ENCODE measurements around the gene HNRNPAB.
"Not testable (repeated sequence)": the region's sequence is repeated elsewhere in the genome, so short reads cannot be mapped to it uniquely, and the experiment has no call there.

The HNRNPAB gene

GRCh38 chr5:178247481-178248456, 43.4 kb downstream of the HNRNPAB start:
- no peak for DNase-seq

DNA sequence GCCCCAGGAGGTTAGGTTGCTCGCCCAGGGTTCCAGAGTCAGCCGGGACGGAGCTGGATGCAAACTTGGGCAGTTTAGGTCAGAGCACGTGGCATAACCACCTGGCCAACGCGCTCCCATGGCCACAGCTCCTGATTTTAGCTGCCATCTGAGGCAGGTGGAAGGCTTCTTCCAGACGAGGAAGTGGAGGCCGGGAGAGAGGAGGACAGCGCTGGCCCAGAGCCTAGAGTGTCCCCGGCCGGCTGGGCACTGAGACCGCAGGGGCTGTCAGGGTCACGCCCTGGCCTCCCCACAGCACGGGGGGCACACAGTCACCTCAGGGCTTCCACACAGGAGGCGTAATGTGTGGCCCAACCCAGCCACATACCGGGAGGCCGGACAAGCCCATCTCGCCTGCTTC, 44.4 kb downstream of the HNRNPAB start:
- DNase-seq, result no peak

GRCh38 chr5:178249191-178249989, 45.1 kb downstream of the HNRNPAB start:
- no peak for DNase-seq

GRCh38 chr5:178250263-178250662, 45.9 kb downstream of the HNRNPAB start:
- DNase-seq, result no peak

- DNase-seq, result no peak
Observed at GRCh38 chr5:178252258-178252657, 47.9 kb downstream of the HNRNPAB start.

GRCh38 chr5:178253632-178254031, 49.3 kb downstream of the HNRNPAB start:
- DNase-seq, result not testable (repeated sequence)

DNA sequence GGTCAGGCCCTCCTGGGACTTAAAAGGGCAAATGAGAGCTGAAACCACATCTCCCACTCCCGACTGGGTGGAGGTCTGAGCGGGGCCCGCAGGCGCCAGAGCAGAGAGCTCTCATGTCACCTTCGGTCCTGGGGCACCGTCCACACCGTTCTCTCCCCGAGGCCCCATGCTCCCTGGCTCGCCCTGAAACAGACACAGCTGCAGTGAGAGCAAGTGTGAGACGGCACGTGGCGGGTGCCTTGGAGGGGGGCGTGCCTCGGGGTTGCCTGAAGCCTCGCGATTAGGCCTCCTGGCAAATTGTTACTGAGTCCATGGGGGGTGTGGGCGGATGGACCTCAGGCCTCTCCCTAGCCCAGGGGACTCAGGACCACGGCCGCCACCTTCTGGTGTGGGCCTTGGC, 52.4 kb downstream of the HNRNPAB start:
- no peak for DNase-seq

- no peak for DNase-seq
Observed at GRCh38 chr5:178257650-178258049, 53.3 kb downstream of the HNRNPAB start.

DNA sequence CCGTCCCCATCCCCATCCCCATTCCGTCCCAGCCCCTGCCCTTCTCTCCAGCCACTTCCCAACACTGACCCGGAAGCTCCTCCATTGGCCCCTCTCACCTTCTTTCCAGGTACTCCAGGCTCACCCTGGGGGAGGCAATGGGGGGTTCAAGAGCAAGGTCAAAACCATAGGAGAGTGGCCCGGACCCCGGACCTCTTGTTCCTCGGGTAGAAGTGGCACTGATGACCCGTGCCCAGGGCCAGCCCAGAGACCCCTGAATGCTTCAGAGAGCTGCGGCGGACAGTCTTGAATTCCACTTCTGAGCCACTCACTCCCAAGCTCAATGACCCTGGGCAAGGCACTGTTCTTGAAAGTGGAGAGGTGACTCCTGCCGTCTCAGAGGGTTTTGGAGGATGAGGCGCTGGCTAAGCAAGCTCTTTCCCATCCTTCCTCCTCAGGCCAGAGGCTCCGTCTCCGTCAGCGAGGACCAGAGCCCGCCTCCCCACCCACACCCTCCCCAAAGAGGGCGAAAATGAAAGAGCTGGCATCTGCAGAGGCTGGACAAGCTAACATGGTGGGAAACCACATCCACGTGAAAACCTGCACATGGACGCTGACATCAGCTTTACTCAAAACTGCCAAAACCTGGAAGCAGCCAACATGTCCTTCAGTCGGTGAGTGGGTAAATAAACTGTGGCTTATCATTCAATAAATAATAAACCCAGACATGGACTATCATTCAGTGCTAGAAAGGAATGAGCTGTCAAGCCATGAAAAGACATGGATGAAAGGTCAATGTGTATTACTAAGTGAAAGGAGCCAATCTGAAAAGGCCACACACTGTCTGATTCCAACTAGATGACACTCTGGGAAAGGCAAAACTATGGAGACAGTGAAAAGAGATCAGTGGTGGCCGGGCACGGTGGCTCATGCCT, 55.5 kb downstream of the HNRNPAB start:
- no peak for DNase-seq
